GF-D8 (cell line): Measurements from ENCODE around the gene PPP1R9B.

ENCODE experiments used
- DNase-seq: peaks from one replicate; lab custom pipeline; 2025; lab: John Stamatoyannopoulos, UW

Gene PPP1R9B, protein sequence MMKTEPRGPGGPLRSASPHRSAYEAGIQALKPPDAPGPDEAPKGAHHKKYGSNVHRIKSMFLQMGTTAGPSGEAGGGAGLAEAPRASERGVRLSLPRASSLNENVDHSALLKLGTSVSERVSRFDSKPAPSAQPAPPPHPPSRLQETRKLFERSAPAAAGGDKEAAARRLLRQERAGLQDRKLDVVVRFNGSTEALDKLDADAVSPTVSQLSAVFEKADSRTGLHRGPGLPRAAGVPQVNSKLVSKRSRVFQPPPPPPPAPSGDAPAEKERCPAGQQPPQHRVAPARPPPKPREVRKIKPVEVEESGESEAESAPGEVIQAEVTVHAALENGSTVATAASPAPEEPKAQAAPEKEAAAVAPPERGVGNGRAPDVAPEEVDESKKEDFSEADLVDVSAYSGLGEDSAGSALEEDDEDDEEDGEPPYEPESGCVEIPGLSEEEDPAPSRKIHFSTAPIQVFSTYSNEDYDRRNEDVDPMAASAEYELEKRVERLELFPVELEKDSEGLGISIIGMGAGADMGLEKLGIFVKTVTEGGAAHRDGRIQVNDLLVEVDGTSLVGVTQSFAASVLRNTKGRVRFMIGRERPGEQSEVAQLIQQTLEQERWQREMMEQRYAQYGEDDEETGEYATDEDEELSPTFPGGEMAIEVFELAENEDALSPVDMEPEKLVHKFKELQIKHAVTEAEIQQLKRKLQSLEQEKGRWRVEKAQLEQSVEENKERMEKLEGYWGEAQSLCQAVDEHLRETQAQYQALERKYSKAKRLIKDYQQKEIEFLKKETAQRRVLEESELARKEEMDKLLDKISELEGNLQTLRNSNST

DNA sequence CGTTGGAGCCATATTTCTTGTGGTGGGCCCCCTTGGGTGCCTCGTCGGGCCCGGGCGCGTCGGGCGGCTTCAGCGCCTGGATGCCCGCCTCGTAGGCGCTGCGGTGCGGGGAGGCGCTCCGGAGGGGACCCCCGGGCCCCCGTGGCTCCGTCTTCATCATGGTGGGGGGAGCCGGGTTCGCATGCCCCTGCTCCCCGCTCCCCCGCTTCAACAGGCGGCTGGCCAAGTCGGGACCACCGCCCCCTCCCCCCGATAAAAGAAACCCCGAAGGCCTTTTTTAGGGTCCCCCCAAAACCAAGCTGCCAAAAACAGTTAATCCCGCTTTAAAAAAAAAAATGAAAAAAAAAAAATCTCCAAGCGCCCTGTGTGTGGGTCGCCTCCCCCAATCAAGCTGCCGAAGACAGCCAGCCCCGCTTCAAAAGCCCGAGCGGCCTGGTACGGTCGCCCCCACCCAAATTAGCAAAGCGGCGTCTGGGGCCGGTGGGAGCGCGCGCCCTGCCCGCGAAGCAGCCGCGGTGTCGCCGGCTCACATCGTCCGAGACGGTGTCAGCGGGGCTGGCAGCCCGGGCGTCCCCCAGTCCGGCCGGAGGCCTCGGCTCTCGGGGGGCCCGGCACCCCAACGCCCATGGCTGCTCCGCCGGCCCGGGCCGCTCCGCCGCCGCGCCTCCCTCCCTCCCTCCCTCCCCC is at the start of gene PPP1R9B:
Gene PPP1R9B (minus strand): TSS at position 324 of the 687 bp plus-strand sequence. CDS start 164 bp downstream, at position 160.
- no peak for DNase-seq

DNA sequence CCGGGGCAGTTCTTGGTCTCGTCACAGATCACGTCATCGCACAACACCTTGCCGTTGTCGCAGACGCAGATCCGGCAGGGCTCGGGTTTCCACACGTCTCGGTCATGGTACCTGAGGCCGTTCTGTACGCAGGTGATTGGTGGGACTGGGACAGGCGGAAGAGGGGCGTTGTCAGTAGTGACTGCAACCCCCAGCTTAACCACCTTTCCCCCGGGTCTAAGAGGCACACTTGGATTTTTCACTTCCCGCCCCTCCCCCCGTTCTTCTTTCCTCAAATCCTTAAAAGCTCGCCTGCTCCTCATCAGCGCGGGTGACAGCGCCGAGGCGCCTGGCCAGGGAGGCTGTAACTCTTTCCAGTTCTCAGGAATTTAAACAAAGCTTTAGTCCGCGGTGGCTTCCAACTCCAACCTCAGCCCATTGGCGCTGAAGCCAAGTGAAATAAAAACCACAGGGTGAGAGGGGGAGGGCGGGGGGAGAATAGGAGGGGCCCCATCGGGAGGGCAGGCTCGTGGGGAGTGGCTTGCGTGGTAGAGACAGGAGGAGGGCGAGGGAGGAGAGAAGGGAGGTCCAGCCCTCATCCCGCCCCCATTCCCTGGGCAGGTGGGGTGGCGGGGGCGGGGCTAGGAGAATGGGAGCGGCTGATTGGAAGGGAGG is 49.5 kb upstream of the PPP1R9B start:
- no peak for DNase-seq

DNA sequence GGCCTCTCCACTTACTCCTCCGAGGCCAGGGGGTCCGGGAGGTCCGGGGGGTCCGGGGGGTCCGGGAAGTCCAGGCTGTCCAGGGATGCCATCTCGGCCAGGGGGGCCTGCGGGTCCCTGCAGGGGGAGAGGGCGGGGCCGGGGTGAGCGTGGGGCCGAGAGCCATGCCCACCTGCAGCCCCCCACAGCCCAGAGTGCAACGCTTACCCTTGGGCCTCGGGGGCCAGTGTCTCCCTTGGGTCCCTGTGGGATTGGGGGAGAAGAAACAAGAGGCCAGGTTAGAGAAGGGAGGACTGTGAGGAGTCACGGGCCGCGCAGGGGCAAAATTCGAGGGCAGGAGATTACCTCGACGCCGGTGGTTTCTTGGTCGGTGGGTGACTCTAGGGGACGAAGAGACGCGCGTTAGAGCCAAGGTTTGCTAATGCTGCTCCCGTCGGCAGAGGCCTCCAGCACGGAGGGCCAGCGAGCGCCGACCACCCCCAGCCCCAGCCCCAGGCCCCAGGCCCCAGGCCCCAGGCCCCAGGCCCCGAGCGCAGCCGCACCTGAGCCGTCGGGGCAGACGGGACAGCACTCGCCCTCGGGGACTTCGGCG is 48.8 kb upstream of the PPP1R9B start:
- no peak for DNase-seq

DNA sequence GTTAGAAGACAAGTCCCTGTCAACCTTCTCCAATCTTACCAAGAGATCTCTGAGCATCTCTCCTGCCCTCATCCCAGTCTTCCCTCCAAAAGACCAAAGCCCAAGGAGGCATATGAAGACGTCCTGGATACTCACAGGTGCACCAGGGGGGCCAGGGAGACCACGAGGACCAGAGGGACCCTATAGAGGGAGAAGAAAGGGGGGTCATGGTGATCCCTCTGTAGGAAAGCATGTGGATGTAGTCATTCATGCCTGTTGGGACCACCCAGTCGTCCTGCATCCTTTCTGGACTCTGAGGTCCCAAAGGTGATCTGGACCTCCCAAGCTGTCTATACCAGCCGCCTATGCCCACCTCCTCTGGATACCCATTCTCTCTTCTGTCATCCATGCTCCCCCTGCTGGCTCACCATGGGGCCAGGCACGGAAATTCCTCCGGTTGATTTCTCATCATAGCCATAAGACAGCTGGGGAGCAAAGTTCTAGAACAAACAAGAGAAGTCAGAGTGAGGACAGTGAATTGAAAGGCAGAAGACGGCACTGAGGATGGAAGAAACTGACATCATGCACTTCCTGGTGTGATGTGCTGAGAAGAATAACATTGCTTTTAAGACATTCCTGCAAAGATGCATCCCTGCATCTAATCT is 47.7 kb upstream of the PPP1R9B start:
- no peak for DNase-seq

DNA sequence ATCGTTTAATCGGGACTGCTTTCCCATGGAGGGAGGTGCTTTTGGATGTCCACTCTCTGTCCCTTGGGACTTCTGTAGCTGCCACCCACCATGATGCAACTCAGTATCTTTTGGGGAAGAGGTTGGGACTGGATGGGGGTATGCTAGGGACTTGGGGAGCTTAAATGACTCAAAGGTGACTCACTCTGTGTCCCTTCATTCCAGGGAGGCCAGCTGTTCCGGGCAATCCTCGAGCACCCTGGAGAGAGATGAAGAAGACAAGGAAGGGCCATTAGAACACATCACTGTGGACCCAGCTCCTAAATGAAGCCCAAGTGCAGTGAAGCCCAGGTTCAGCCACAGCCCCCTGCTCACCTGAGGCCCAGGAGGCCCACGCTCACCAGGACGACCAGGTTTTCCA is 46.3 kb upstream of the PPP1R9B start:
- DNase-seq, result no peak

DNA sequence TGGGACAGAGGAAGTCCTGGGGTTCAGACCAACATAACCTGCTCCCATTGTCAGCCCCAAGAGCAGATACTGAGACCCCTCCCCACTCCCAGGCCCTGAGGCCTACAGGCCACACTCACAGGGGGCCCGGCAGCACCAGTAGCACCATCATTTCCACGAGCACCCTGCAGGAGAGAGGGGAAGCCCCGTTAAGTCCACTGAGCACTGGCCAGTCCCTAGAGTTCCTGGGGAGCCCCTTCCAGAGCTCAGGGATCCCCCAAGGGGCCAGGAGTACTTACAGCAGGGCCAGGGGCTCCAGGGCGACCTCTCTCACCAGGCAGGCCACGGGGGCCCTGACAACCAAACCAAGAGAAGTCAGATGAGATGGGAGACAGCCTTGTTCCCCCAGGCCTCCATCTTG is 45.6 kb upstream of the PPP1R9B start:
- DNase-seq, result no peak

DNA sequence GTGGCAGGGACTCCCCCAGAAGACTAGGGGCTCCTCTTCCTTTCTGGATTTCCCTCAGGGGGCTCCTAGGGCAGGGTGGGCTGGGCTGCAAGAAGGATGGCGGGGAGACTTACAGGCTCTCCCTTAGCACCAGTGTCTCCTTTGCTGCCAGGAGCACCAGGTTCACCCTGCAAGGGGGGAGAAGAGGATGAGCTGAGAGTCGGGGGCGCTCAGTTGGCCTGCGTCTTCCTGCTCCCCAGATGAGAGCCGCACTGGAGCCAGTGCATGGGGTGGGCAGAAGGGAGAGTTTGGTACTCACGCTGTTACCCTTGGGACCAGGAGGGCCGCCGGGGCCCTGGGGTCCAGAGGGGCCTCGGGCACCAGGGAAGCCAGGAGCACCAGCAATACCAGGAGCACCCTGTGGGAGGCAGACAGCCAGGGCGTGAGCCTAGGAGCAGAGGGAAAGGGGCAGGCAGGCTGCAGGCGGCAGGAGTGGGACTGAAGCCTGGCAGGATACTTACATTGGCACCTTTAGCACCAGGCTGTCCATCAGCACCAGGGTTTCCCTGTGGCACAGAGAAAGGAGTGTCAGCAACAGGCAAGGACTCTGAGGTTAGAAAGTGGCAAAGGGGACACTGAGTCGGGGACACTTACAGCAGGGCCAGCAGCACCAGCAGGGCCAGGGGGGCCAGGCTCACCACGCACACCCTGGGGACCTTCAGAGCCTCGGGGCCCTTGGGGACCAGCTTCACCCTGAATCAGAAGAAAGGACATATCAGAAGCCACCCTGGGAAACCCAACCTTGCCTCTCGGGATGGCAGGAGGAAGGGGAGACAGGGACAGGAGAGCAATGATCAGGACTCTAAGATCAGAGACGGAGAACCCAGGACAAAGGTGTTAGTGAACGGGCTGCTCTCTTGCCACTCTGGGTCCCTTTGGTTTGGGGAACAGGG is 44.7 kb upstream of the PPP1R9B start:
- DNase-seq, result no peak

DNA sequence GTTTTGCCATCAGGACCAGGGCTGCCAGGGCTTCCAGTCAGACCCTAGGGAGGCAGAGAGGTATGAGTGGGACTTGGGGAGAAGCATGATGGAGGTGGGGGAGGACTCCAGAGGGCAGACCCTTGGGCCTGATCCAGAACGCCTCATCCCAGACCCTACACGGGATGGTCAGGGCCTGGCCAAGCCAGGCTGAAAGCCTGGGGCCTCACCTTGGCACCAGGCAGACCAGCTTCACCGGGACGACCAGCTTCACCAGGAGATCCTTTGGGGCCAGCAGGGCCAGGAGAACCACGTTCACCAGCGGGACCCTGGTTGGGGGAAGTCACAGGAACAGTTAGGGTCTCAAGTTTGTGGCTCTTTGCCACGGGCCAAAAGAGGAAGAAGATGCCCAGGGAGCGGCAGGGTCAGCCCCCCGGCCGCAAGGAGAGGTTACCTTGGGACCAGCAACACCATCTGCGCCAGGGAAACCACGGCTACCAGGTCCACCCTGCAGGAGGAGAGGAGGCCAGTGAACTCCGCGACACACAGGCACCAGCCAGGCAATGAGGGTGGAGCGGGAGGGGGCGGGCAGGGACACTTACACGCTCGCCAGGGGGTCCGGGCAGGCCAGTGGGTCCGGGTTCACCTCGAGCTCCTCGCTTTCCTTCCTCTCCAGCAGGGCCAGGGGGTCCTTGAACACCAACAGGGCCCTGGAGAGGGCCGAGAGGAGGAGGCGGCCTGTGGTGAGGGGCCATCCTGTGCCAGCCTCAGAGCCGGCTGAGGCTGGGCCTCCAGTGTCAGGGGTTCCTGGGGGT is 43.9 kb upstream of the PPP1R9B start:
- no peak for DNase-seq

DNA sequence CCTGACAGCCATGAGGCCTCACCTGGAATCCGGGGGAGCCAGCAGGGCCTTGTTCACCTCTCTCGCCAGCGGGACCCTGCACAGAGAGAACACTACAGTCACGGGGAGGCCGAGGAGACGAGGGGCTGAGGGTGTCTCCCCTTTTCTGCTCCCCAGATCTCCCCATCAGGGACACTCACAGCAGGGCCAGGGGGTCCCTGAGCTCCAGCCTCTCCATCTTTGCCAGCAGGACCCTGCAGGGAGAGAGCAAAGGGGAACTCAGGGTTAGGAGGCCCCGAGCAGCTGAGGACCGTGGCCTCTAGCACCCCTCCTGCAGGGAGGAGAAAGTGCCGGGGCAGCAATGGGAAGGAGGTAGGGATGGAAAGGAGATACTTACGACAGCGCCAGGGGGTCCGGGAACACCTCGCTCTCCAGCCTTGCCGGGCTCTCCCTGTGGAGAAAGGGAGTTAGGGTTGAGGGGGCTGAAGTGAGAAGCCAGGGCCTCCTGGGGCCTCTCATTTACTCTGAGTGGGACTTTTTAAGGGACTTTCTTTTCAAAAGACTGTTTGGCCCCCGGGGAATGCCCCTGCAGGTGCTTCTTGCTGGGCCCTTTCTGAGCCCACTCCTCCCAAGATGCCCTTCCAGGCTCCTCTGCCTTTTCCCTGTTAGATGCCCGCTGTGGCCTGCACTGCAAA is 42.3 kb upstream of the PPP1R9B start:
- no peak for DNase-seq

DNA sequence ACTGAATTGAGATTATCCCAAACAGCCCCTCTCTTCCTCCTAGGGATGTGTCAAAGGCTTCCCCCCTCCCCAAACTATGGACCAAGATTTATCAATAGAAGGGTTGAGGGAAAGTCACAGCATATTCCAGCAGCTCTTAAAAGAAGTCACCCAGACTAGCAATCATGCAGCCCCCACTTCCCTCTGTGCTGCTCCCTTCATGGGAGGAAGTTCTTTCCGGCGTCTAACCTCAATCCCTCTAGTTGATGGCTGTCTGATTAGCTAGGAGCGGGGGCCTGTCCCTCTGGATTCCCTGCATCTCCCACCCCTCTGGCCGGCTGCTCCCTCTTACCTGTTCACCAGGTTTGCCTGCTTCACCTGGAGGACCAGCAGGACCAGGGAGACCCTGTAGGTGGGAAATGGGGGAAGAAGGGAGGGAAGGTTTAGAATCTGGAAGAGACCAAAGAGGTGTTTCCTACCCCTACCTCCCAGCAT is 41.7 kb upstream of the PPP1R9B start:
- no peak for DNase-seq

DNA sequence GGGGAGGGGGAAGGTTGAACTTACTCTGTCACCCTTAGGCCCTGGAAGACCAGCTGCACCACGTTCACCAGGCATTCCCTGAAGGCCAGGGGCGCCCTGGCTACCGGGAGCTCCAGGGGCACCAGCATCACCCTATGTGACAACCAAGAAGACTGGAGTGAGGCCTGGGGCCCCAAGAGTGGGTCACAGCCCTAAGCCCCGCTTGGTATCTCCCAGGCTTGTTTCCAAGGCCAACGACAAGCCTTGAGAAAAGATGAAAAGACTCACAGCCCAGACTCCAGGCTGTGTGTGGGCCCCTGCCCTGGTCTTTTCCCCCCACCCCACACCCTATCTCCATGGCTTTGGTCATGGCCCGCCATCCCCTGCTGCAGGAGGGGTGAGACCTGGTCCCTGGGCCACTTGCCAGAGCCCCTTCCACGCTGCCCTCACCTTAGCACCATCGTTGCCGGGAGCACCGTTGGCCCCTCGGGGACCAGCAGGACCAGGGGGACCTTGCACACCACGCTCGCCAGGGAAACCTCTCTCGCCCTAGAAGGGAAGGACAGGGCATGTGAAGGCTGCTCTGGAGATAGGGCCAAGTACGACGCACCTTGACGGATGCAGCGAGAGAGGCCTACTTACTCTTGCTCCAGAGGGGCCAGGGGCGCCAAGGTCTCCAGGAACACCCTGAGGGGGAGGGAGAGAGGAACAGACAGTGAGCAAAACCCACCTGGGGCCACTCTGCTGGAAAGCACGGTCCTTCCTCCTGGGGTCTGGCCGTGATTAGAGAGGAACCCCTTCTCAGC is 41.1 kb upstream of the PPP1R9B start:
- DNase-seq, result no peak

DNA sequence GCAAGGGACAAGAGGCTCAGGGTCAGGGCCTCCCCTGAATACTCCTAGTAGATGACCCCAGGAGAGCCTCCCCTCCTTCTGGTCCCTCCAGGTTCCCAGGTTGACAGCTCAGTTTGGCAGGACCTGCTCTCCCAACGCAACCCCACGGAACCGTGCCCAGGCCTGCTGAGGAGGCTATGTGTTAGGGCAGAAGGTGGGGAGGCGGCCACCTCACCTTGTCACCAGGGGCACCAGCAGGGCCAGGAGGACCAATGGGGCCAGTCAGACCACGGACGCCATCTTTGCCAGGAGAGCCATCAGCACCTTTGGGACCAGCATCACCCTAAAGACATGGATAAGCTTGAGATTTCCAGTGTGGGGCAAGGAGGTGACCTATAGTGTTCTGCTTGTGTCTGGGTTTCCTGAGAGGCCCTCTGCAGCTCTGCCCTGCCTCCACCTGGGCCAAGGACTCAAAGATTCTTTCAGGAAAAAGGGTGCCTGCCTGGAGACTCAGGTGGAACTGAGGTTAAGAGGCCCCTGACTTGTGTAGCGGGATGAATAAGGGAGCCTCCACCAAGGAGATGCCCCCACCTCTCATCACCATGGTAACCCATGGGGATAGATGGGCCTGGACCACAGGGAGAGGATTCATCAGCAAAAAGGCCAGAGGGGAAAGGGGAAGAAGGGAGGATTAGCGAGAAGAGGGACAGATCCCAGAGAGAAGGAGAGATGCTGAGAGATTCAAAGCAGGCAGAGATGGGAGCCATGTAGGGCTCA is 40.3 kb upstream of the PPP1R9B start:
- no peak for DNase-seq

DNA sequence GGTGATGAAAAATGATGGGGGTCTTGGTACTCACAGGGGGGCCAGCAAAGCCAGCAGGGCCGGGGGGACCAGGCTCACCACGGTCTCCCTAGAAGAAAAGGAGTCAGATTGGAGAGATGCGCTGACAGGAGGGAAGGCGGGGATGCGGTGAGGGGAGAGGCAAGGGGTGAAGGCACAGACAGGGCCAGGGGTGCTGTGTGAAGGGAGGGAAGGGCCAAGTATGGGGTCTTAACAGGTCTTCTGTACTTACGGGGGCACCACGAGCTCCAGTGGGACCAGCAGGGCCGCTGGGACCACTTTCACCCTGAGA is 39.8 kb upstream of the PPP1R9B start:
- no peak for DNase-seq

DNA sequence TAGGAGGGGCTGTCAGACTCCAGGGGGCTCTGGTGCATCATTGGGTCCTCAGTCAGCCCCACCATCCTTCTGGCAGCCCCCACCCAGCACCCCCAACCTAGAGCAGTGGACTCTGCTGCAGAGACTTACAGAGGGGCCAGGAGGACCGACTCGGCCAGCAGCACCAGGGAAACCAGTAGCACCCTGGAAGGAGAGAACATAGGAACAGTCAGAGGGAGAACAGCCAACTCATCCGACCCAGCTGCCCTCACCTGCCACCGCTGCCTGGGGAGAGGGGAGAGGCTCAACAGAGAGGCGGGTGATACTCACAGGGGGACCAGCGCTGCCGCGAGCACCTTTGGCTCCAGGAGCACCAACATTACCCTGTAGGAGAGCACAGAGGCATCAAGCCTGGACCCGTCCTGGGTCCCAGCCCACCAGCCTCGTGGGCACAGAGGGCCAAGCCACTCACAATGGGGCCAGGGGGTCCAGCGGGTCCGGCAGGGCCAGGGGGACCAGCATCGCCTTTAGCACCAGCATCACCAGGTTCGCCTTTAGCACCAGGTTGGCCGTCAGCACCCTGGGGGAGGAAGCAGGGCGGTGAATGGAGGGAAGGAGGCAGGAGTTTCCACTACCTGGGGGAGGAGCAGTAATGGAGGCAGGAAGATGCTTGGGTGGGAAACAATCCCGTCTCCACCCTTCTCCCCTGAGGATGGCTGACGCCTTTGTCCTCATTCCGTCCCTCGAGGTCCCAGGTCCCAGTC is 39.2 kb upstream of the PPP1R9B start:
- DNase-seq, result no peak

DNA sequence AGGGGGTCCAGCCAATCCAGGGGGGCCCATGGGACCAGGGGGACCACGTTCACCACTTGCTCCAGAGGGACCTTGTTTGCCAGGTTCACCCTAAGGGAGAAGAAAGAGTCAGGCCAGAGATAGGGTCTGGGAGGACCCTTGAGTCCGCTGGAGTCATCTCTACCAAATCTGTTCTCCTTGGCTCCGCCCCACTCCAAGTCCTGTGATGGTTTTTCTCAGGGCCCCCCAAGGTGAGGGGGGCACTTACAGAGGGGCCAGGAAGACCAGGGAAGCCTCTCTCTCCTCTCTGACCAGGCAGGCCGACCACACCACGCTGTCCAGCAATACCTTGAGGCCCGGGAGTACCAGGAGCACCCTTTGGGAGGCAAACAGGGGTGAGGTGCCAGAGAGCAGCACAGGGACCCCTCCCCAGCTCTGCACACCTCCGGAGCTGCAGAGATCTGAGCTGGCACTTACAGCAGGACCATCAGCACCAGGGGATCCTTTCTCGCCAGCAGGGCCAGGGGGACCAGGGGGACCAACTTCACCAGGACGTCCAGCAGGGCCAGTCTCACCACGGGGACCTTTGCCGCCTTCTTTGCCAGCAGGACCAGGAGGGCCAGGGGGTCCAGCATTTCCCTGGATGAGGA is 38.6 kb upstream of the PPP1R9B start:
- no peak for DNase-seq

DNA sequence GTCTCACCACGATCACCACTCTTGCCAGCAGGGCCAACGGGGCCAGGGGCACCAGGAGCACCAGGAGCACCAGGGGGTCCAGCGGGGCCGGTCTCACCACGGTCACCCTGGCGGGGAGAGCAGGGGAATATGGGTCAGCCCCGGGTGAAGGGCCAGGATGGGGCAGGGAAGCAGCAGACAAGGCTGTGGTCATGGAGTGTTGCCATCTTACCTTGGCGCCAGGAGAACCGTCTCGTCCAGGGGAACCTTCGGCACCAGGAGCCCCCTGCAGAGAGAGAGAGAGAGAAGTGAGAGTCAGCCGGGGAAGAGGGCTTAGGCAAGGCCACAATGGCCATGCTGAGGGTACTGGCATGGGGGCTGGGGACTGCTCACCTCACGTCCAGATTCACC is 38.0 kb upstream of the PPP1R9B start:
- no peak for DNase-seq
